ENCODE measurements around the gene MYBPC2.

The MYBPC2 gene

GRCh38 chr19:50422397-50423278 is 10.1 kb upstream of the MYBPC2 start:
- no peak for DNase-seq
- peaks cover 4% of the 10 kb centered on the region for H3K9me3 Mint-ChIP-seq
- H3K4me3 Mint-ChIP-seq: no peak overlapping the region
- H3K27ac Mint-ChIP-seq: no peak overlapping the region
- H3K27me3 Mint-ChIP-seq (ENCODE audit: low read depth, poor library complexity): peaks cover 50% of the 10 kb centered on the region
- peaks cover 19% of the 10 kb centered on the region for H3K4me1 Mint-ChIP-seq
- no peak for TF ChIP-seq CTCF (IDR thresholded peaks at IDR 0.05)
- H3K36me3 Mint-ChIP-seq (ENCODE audit: low read depth): peaks cover 4% of the 10 kb centered on the region

GRCh38 chr19:50423279-50424113 is 9.2 kb upstream of the MYBPC2 start:
- peaks cover 46% of the 10 kb centered on the region for H3K27me3 Mint-ChIP-seq (ENCODE audit: low read depth, poor library complexity)
- DNase-seq: no peak
- H3K27ac Mint-ChIP-seq: no peak overlapping the region
- H3K4me3 Mint-ChIP-seq: no peak overlapping the region
- TF ChIP-seq CTCF (IDR thresholded peaks at IDR 0.05): no peak
- H3K9me3 Mint-ChIP-seq: peaks cover 4% of the 10 kb centered on the region
- peaks cover 16% of the 10 kb centered on the region for H3K4me1 Mint-ChIP-seq
- H3K36me3 Mint-ChIP-seq (ENCODE audit: low read depth): peaks cover 4% of the 10 kb centered on the region

GRCh38 chr19:50425581-50425980 is 7.1 kb upstream of the MYBPC2 start:
- Mint-ChIP-seq H3K27ac (no peak overlapping the region), H3K9me3 (peaks cover 4% of the 10 kb centered on the region), H3K4me1 (peaks cover 14% of the 10 kb centered on the region), H3K27me3 (ENCODE audit: low read depth, poor library complexity) (peaks cover 46% of the 10 kb centered on the region), H3K4me3 (no peak overlapping the region), H3K36me3 (ENCODE audit: low read depth) (no peaks in the 10 kb centered on the region)
- TF ChIP-seq CTCF (IDR thresholded peaks at IDR 0.05): no peak
- DNase-seq: no peak

- H3K4me3 Mint-ChIP-seq: no peak overlapping the region
- TF ChIP-seq CTCF (IDR thresholded peaks at IDR 0.05): no peak
These were observed 5.3 kb upstream of the MYBPC2 start for GRCh38 chr19:50427318-50427925.

GRCh38 chr19:50427997-50428425 is 4.7 kb upstream of the MYBPC2 start:
- Mint-ChIP-seq H3K27ac (no peak overlapping the region), H3K4me3 (no peak overlapping the region), H3K9me3 (no peaks in the 10 kb centered on the region), H3K36me3 (ENCODE audit: low read depth) (no peaks in the 10 kb centered on the region), H3K4me1 (peaks cover 32% of the 10 kb centered on the region), H3K27me3 (ENCODE audit: low read depth, poor library complexity) (peaks cover 39% of the 10 kb centered on the region)
- TF ChIP-seq CTCF (IDR thresholded peaks at IDR 0.05): no peak
- DNase-seq: peak; percentile 70

More at GRCh38 chr19:50427318-50427925, 5.3 kb upstream of the MYBPC2 start:
- Mint-ChIP-seq H3K27me3 (ENCODE audit: low read depth, poor library complexity) (peaks cover 37% of the 10 kb centered on the region), H3K27ac (no peak overlapping the region), H3K4me1 (peaks cover 27% of the 10 kb centered on the region), H3K36me3 (ENCODE audit: low read depth) (no peaks in the 10 kb centered on the region), H3K9me3 (no peaks in the 10 kb centered on the region)
- no peak for DNase-seq
